Smooth muscle cell (in vitro differentiated cells): ENCODE data around the gene PRKAG3. TPM values are rescaled to one million over a fixed set of nuclear protein-coding genes. Genes with fewer than 3 reads are reported as not detected.

Source experiments
- DNase-seq: peaks from one replicate; lab custom pipeline; 2025; ENCODE audit not compliant: unreplicated experiment; lab: John Stamatoyannopoulos, UW
- H2AFZ ChIP-seq: fragments of 200-600 bp; sonication (generic); 2 replicates; pipeline ENCODE4 v1.6.0; 2016; ENCODE audit warnings: antibody characterized with exemption, low read depth, mild to moderate bottlenecking
- H3F3A ChIP-seq: fragments of 200-600 bp; sonication (generic); 2 replicates; pipeline ENCODE4 v1.6.0; 2017; ENCODE audit warnings: antibody characterized with exemption, low read depth
- H3K27ac ChIP-seq: fragments of 200-600 bp; sonication (generic); 2 replicates; pipeline ENCODE4 v1.5.1; 2016; ENCODE audit warnings: low read depth, mild to moderate bottlenecking
- H3K27me3 ChIP-seq: fragments of 200-600 bp; sonication (generic); 2 replicates; pipeline ENCODE4 v1.6.1; 2016; ENCODE audit warnings: low read depth, mild to moderate bottlenecking
- H3K36me3 ChIP-seq: fragments of 200-600 bp; sonication (generic); 2 replicates; pipeline ENCODE4 v1.5.1; 2016; ENCODE audit warnings: low read depth
- H3K4me1 ChIP-seq: fragments of 200-600 bp; sonication (generic); 2 replicates; pipeline ENCODE4 v1.5.1; 2016; ENCODE audit warnings: low read depth
- H3K4me2 ChIP-seq: fragments of 200-600 bp; sonication (generic); 2 replicates; pipeline ENCODE4 v1.6.0; 2016; ENCODE audit warnings: mild to moderate bottlenecking
- H3K4me3 ChIP-seq: fragments of 200-600 bp; sonication (generic); 2 replicates; pipeline ENCODE4 v1.5.1; 2016; ENCODE audit warnings: mild to moderate bottlenecking
- H3K79me2 ChIP-seq: fragments of 200-600 bp; sonication (generic); 2 replicates; pipeline ENCODE4 v1.6.0; 2016; ENCODE audit warnings: low read depth, mild to moderate bottlenecking
- H3K9ac ChIP-seq: fragments of 200-600 bp; sonication (generic); 2 replicates; pipeline ENCODE4 v1.6.0; 2016; ENCODE audit warnings: low read depth
- H3K9me3 ChIP-seq: fragments of 200-600 bp; sonication (generic); replicated peaks from 2 replicates; pipeline ENCODE4 v1.5.1; 2016; ENCODE audit warnings: low read depth
- H4K20me1 ChIP-seq: fragments of 200-600 bp; sonication (generic); 2 replicates; pipeline ENCODE4 v1.6.0; 2016; ENCODE audit warnings: low read depth
- CTCF ChIP-seq: fragments of 200-600 bp; sonication (generic); IDR thresholded peaks from 2 replicates; pipeline ENCODE4 v1.5.1; 2017; ENCODE audit warnings: borderline replicate concordance, mild to moderate bottlenecking, antibody characterized with exemption; ENCODE audit not compliant: insufficient read depth, poor library complexity, severe bottlenecking
- WGBS: methylation state at CpG from one replicate; pipeline ENCODE4 v1.1.7; 2016; ENCODE audit warnings: low lambda C conversion rate; 5-methylcytosine and 5-hydroxymethylcytosine counted together
- polyA plus RNA-seq: library from polyadenylated mRNA; unstranded; fragments of >200 nt; fragmentation: Nextera tagmentation; extraction: Ambion mirVana; gene quantifications from 2 replicates; pipeline ENCODE4 v1.2.1, GENCODE V29; 2016
- total RNA-seq: library from RNA; depleted of rRNA; stranded (reverse); fragments of >200 nt; gene quantifications from 2 replicates; pipeline ENCODE4 v1.2.3, GENCODE V29; 2014

PRKAG3 gene
- total and polyA plus RNA-seq, 2 experiments from 2014 or later, result not detected

- Histone ChIP-seq H3K9me3 (no peaks in the 10 kb centered on the region), H3K4me2 (no peak overlapping the region), H4K20me1 (no peaks in the 10 kb centered on the region), H3K27me3 (no peaks in the 10 kb centered on the region), H3K27ac (no peak overlapping the region), H3K4me1 (peaks cover 9% of the 10 kb centered on the region), H3F3A (peaks cover 15% of the 10 kb centered on the region), H3K9ac (no peak overlapping the region), H3K36me3 (no peaks in the 10 kb centered on the region), H3K4me3 (no peak overlapping the region), H3K79me2 (no peaks in the 10 kb centered on the region), H2AFZ (no peak overlapping the region)
- WGBS, result 70% methylated on average over 2 of the region's 2 CpGs
- DNase-seq, result no peak
- TF ChIP-seq CTCF, result no peak
Measured at GRCh38 chr2:218810256-218810655, 21.3 kb downstream of the PRKAG3 start.

- Histone ChIP-seq H3K79me2 (no peaks in the 10 kb centered on the region), H3K4me2 (no peak overlapping the region), H3K4me1 (peaks cover 10% of the 10 kb centered on the region), H3K9ac (no peak overlapping the region), H3F3A (peaks cover 21% of the 10 kb centered on the region), H2AFZ (no peak overlapping the region), H3K27me3 (no peaks in the 10 kb centered on the region), H3K4me3 (no peak overlapping the region), H4K20me1 (no peaks in the 10 kb centered on the region), H3K27ac (no peak overlapping the region), H3K36me3 (no peaks in the 10 kb centered on the region), H3K9me3 (no peaks in the 10 kb centered on the region)
- DNase-seq, result no peak
- 96% methylated on average over 12 of the region's 12 CpGs for WGBS
- no peak for TF ChIP-seq CTCF
Measured at GRCh38 chr2:218809515-218809914, 22.1 kb downstream of the PRKAG3 start.

GRCh38 chr2:218807626-218808025 lies 24.0 kb downstream of the PRKAG3 start:
- Histone ChIP-seq H3K4me1 (peaks cover 10% of the 10 kb centered on the region), H3K27ac (no peak overlapping the region), H4K20me1 (no peaks in the 10 kb centered on the region), H3K4me2 (no peak overlapping the region), H2AFZ (no peak overlapping the region), H3K9ac (no peak overlapping the region), H3K79me2 (no peaks in the 10 kb centered on the region), H3K36me3 (no peaks in the 10 kb centered on the region), H3K4me3 (no peak overlapping the region), H3K27me3 (no peaks in the 10 kb centered on the region), H3K9me3 (no peaks in the 10 kb centered on the region), H3F3A (peaks cover 21% of the 10 kb centered on the region)
- DNase-seq, result no peak
- 77% methylated on average over 4 of the region's 4 CpGs for WGBS
- TF ChIP-seq CTCF, result no peak

- no peaks in the 10 kb centered on the region for H3K9me3 ChIP-seq
- WGBS, result 10% methylated on average over 10 of the region's 10 CpGs
- peak overlapping the region; percentile 92 for H3K27ac ChIP-seq
- H3K27me3 ChIP-seq, result no peaks in the 10 kb centered on the region
- no peak overlapping the region for H2AFZ ChIP-seq
- H3K4me1 ChIP-seq, result peaks cover 10% of the 10 kb centered on the region
- peak overlapping the region; percentile 65 for H3K9ac ChIP-seq
- peaks cover 21% of the 10 kb centered on the region for H3F3A ChIP-seq
- no peaks in the 10 kb centered on the region for H3K36me3 ChIP-seq
- H3K4me2 ChIP-seq, result peak overlapping the region; percentile 75
- no peak for TF ChIP-seq CTCF
- no peaks in the 10 kb centered on the region for H3K79me2 ChIP-seq
- H3K4me3 ChIP-seq, result peak overlapping the region; percentile 14
- DNase-seq, result peak; percentile 14
- H4K20me1 ChIP-seq, result no peaks in the 10 kb centered on the region
Measured at GRCh38 chr2:218806346-218806978, 25.1 kb downstream of the PRKAG3 start.
